Cerebellar nuclear complex (tissue), 1 donor: ENCODE data around the gene CRYBA2.
A peak's percentile ranks its signal among the peaks of the same experiment; 100 is the strongest.

Source experiments
- DNase-seq, 2 experiments: peaks; one replicate each; lab custom pipeline; 2025; lab: John Stamatoyannopoulos, UW

CRYBA2 gene

GRCh38 chr2:218982586-218983262 lies 10.5 kb downstream of the CRYBA2 start:
- DNase-seq, result no peak

GRCh38 chr2:218981881-218982585 lies 11.2 kb downstream of the CRYBA2 start:
- DNase-seq, result no peak

- DNase-seq, result no peak
Measured at GRCh38 chr2:218981390-218981880, 11.8 kb downstream of the CRYBA2 start.

- DNase-seq, result no peak
Measured at GRCh38 chr2:218980735-218981389, 12.4 kb downstream of the CRYBA2 start.

- peak in 1 of 2 experiments; percentile 6 for DNase-seq
Measured at GRCh38 chr2:218979846-218980734, 13.1 kb downstream of the CRYBA2 start.

- DNase-seq, result no peak
Measured at GRCh38 chr2:218975060-218975777, 18.0 kb downstream of the CRYBA2 start.

- no peak for DNase-seq
Measured at GRCh38 chr2:218970894-218971293, 22.3 kb downstream of the CRYBA2 start.

GRCh38 chr2:218964041-218964771 lies 29.0 kb downstream of the CRYBA2 start:
- no peak for DNase-seq

- no peak for DNase-seq
Measured at GRCh38 chr2:218963601-218964000, 29.6 kb downstream of the CRYBA2 start.

GRCh38 chr2:218962859-218963492 lies 30.2 kb downstream of the CRYBA2 start:
- DNase-seq, result peak; percentile 54 to 95

- DNase-seq, result no peak
Measured at GRCh38 chr2:218961651-218962570, 31.3 kb downstream of the CRYBA2 start.

GRCh38 chr2:218961229-218961628 lies 32.0 kb downstream of the CRYBA2 start:
- DNase-seq, result no peak

GRCh38 chr2:218960309-218961165 lies 32.7 kb downstream of the CRYBA2 start:
- no peak for DNase-seq

- DNase-seq, result no peak
Measured at GRCh38 chr2:218959761-218960308, 33.4 kb downstream of the CRYBA2 start.

GRCh38 chr2:218959141-218959731 lies 34.0 kb downstream of the CRYBA2 start, which contains the start of gene CDK5R2:
Gene CDK5R2 (plus strand): TSS chr2:218959666. CDS start chr2:218959821, 155 bp downstream.
- peak; percentile 39 to 87 for DNase-seq

- no peak for DNase-seq
Measured at GRCh38 chr2:218958276-218958675, 34.9 kb downstream of the CRYBA2 start.

GRCh38 chr2:218957671-218958070 lies 35.6 kb downstream of the CRYBA2 start:
- DNase-seq, result no peak
